ENCODE measurements around the gene ATPAF1. TPM values are rescaled to one million over a fixed set of nuclear protein-coding genes. Genes with fewer than 3 reads are reported as not detected.

Gene ATPAF1
- total RNA-seq, 1 donor from 2014 or later, result 52.3 TPM

- peak; percentile 94 for DNase-seq (ENCODE audit: low spot score)
Measured at GRCh38 chr1:46616277-46617107, 51.7 kb downstream of the ATPAF1 start, which contains the start of gene MOB3C. TSS of gene MOB3C (minus strand) at chr1:46616811. CDS start at chr1:46613321, 3,490 bp downstream.

DNA sequence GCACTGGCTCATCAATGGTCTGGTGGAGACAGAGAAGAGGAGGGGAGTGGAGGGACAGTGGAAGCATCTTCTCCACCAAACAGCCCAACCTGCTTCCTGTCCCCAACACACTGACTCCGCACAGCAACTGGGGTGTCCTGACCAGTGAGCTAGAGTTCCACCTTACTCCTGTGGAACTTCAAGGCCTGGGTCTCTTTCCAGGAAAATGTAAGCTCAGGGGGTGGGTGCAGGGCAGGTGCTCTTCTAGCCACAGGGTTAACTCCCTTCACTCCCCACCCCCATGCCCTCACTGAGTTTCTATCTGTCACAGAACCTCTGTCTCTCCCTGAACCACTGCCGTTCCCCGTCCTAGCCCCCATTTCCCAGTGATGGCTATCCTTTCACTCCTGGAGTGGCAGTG, 52.4 kb downstream of the ATPAF1 start:
- DNase-seq (ENCODE audit: low spot score), result peak; percentile 74

GRCh38 chr1:46615088-46615487, 53.1 kb downstream of the ATPAF1 start:
- DNase-seq (ENCODE audit: low spot score), result peak; percentile 60

DNA sequence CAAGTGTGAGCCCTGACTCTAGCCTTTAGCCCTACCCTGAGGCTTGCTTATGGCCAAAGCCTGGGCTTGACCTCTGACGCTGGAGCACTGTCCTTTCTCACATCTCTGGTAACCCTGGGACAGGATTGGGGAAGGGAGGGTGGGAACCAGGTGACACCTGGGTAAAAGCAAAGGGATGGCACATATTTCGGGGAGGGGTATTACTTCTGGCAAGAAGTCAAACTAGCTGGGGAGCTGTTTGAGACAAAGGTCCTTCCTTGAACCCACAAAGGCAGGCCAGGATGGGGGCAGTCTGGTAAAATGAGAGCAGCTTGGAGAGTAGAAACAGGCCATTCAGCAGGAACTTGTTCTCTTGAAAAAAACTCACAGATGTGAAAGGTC, 53.6 kb downstream of the ATPAF1 start:
- DNase-seq (ENCODE audit: low spot score), result no peak

- DNase-seq (ENCODE audit: low spot score), result peak; percentile 93
Measured at GRCh38 chr1:46613661-46614603, 54.2 kb downstream of the ATPAF1 start.

GRCh38 chr1:46612937-46613660, 55.1 kb downstream of the ATPAF1 start:
- DNase-seq (ENCODE audit: low spot score), result no peak

- no peak for DNase-seq (ENCODE audit: low spot score)
Measured at GRCh38 chr1:46611691-46612221, 56.4 kb downstream of the ATPAF1 start.

DNA sequence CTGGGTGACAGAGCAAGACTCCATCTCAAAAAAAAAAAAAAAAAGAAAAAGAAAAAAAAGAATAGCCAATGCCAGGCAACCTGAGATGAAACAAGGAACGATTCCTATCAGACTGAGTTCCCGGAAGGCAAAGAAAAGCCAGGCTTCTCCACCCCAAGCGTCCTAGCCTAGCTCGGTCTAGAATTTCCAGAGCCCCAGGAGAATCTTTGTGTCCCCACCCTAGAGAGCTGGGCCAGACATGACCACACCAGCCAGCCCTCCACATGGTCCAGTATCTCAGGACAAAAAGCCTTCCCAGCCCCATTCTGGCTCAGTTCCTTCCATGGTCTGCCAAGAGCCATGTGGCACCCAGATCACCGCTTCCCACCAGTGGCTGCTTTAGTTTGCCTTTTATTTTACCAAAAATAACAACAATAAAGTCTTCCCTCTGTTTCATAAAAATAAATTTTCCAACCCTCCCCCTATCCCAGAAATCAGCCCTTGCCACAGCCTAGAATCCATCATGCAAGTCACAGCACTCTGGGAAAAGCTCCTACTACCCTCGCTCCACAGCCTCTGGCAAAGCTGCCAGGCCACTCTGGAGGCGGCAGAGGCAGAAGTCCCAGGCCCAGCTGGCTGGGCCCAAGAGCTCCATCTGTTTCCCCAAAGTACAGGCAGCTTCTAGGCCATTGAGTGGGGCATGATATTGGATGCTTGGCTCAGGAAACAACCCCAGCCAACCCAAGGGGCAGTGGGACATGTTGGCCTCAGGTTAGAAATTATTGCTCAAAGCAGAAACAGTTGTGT, 60.6 kb downstream of the ATPAF1 start:
- DNase-seq (ENCODE audit: low spot score), result no peak

DNA sequence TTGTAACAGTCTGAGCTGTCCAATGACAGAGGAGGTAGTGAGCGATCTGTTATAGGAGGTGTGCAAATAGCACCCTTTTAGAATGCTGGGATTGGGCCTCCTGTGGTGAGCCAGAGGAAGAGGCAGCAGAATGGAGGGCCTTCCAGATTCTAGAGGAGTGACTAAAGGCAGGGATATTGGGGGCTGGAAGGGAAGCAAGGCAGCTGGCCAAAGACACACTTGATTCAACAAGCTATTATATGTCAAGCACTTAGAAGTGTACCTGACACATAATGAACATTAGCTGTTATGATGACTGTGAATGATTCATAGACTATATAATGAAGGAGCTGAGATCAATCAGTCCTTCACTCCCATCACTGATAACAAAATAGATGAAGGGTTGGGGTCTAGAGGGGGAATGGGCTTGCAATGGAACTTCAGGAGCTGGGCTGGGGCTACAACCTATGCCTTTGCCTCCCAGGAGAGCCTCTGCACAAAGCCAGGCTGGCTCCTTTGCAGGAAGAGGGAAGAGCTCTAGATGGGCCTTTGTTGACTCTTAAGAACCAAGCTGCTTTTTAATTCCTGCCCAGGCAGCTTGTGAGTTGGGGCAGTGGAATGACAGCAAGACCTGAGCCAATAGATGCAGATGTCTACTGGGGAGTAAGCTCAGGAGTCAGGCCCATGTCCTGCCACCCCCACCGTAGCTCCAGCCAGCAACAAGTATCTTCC, 61.8 kb downstream of the ATPAF1 start:
- no peak for DNase-seq (ENCODE audit: low spot score)

DNA sequence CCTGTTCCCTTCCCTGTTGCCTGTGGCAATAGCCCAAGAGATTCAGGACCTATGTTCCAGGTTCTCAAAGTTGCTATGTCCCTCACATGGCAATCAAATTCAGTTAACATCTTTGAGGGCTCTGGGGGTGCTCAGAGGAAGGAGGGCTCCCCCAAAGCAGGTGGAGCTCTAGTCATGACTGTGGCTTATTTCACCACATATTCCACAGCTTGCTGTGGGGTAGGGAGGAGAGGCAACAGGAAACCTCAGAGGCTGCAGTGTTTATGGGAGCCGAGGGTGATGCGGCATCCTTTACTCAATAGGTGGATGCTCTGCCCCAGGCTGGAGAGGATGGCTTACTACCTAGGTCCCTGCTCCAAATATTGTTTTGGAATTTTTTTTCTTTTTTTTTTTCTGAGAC, 62.9 kb downstream of the ATPAF1 start:
- DNase-seq (ENCODE audit: low spot score), result no peak

GRCh38 chr1:46603858-46604549, 64.2 kb downstream of the ATPAF1 start, which contains the start of gene MKNK1:
TSS of gene MKNK1 (minus strand) at chr1:46604268. CDS start at chr1:46583327, 20,941 bp downstream.
- peak; percentile 98 for DNase-seq (ENCODE audit: low spot score)

GRCh38 chr1:46603481-46603857, 64.7 kb downstream of the ATPAF1 start:
- DNase-seq (ENCODE audit: low spot score), result no peak

DNA sequence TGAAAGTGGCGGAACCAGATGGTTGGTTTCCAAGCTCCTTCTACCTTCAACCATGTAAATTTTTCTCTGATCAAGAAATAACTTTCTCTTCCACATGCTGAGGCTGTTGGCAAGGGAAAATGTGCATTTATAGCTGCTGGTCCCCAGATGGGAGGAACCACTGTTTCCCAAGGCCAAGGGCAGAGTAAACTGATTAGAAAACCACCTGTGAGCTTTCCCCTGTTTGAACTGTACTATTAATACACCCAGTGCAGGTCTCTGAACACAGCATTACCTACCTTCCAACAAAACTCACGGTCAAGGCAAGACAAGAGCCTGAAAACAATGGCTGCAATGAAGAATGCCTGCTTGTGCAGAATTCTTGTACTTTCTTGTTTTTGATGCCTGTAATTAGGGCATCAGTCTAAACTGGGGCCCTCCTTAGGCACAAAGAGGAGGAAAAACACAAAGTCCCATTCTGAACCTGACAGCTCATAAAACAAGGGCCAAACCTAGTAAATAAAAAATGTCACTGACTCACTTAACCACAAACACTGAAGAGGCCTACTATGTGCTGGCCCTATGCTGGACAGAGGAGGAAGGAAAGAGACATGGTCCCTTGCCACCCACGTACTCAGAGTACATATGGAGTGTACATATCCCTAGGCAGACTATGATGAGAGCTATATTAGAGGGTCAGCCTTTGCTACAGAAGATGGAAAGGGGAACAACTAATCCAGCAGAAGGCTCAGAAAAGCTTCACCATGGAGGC, 66.7 kb downstream of the ATPAF1 start:
- no peak for DNase-seq (ENCODE audit: low spot score)

DNA sequence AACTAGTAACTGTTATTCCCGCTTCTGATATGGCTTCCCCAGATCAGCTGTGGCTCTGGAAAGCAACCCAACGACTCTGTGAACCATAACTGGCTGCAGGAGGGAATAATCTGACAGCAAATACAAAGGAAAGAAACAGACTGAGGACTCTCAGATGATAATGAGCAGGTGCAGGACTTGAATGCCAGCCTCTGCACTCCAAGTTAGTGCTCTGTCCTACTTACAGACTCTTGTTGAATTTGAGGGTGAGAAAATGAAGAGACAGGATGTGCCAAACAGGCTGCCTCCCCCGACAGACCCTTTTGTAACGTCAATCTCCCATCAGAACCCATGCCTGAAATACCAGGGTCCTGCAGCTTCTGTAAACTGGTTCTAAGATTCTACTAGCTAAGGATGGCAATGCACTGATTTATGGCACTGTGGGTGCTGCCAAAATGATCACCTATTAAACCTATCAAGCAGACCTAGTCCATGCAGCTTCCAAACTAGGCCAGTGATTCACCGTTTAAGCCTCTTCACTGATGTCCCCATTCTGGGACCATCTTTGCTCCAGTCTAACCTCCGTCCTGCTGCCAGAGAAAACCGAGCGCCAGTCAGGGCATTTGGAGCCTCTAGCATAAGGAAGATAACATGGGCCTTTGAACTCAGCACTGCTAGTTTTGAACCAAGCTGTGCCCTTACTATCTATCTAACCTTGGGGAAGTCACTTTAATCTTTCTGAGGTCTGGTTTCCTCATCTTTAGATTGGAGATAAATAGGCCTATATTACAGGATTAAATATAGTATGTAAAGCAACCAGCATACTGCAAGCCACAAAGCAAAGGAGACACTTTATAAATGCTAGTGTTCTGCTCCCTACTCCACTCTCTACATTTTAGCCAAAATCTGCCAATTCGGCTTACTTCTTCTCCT, 68.8 kb downstream of the ATPAF1 start:
- no peak for DNase-seq (ENCODE audit: low spot score)

- DNase-seq (ENCODE audit: low spot score), result no peak
Measured at GRCh38 chr1:46596846-46597245, 71.3 kb downstream of the ATPAF1 start.

DNA sequence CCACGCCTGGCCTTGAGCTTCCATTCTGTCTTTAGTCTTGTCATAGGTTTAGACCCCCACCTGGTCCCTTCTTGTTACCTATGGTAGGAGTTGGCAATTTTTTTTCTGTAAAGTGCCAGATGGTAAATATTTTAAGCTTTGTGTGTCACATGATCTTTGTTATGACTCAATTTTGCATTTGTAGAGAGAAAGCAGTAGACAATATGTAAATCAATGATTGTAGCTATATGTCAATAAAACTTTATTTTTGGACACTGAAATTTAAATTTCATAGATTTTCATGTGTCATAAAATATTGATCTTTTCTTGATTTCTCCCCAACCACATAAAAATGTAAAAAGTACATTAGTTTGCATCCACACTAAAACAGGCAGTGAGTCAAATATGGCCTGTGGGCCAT, 72.1 kb downstream of the ATPAF1 start:
- no peak for DNase-seq (ENCODE audit: low spot score)

GRCh38 chr1:46595127-46595526, 73.0 kb downstream of the ATPAF1 start:
- no peak for DNase-seq (ENCODE audit: low spot score)

Data from mesenteric fat pad (tissue), 1 donor.